PC-3 (cell line): Measurements from ENCODE around the gene NFATC2. TPM values are rescaled to one million over a fixed set of nuclear protein-coding genes. Genes with fewer than 3 reads are reported as not detected.

Experiments used
- ATAC-seq: fragments of 200-7000 bp; cut with Tn5 transposase; 2 replicates; pipeline ENCODE4 v1.9.1; 2020; ENCODE audit warnings: mild to moderate bottlenecking, moderate library complexity
- BruUV-seq: library from RNA; stranded (reverse); fragments of 400-500 nt; replicated peaks from 2 replicates; lab custom pipeline; 2021; lab: Mats Ljungman, UMichigan
- CTCF ChIA-PET: fragments of 300-600 bp; sonication (Branson Sonifier 250); formaldehyde crosslinking; loops from one replicate; lab custom pipeline; 2022; ENCODE audit warnings: antibody characterized with exemption; lab: Charles Lee
- POLR2A ChIA-PET: fragments of 300-600 bp; sonication (Branson Sonifier 250); formaldehyde crosslinking; loops from one replicate; lab custom pipeline; 2022; ENCODE audit warnings: antibody characterized with exemption; ENCODE audit not compliant: unreplicated experiment; lab: Charles Lee
- DNase-seq: peaks from one replicate; pipeline ENCODE4 v3.0.0-alpha.2; 2015
- H2AFZ ChIP-seq: fragments of 300-600 bp; sonication (generic); 2 replicates; pipeline ENCODE4 v1.6.0; 2016; ENCODE audit warnings: antibody characterized with exemption, low read length
- H3F3A ChIP-seq: fragments of 300-600 bp; sonication (generic); one replicate; pipeline ENCODE4 v1.6.0; 2017; ENCODE audit warnings: antibody characterized with exemption, low read length, control low read depth, mild to moderate bottlenecking; ENCODE audit not compliant: unreplicated experiment
- H3K27ac ChIP-seq: fragments of 300-600 bp; sonication (generic); 2 replicates; pipeline ENCODE4 v1.5.1; 2016; ENCODE audit warnings: mild to moderate bottlenecking, low read length
- H3K27me3 ChIP-seq: fragments of 300-600 bp; sonication (generic); 2 replicates; pipeline ENCODE4 v1.6.1; 2016; ENCODE audit warnings: low read length, mixed read lengths
- H3K36me3 ChIP-seq: fragments of 300-600 bp; sonication (generic); 2 replicates; pipeline ENCODE4 v1.6.1; 2016; ENCODE audit warnings: low read depth, mixed run types, low read length, mixed read lengths
- H3K4me1 ChIP-seq: fragments of 300-600 bp; sonication (generic); 2 replicates; pipeline ENCODE4 v1.5.1; 2016; ENCODE audit warnings: low read length; ENCODE audit not compliant: insufficient read depth
- H3K4me2 ChIP-seq: fragments of 300-600 bp; sonication (generic); 2 replicates; pipeline ENCODE4 v1.6.0; 2016; ENCODE audit warnings: low read length
- H3K4me3 ChIP-seq: fragments of 300-600 bp; sonication (generic); 2 replicates; pipeline ENCODE4 v1.5.1; 2016; ENCODE audit warnings: mild to moderate bottlenecking, low read length, mixed read lengths
- H3K79me2 ChIP-seq: fragments of 300-600 bp; sonication (generic); 2 replicates; pipeline ENCODE4 v1.6.1; 2017; ENCODE audit warnings: low read length, mixed read lengths
- H3K9ac ChIP-seq: fragments of 300-600 bp; sonication (generic); 2 replicates; pipeline ENCODE4 v1.6.0; 2016; ENCODE audit warnings: mild to moderate bottlenecking, low read length
- H3K9me2 ChIP-seq: fragments of 300-600 bp; sonication (generic); replicated peaks from 2 replicates; pipeline ENCODE4 v1.6.1; 2016; ENCODE audit warnings: mixed run types, low read length, mixed read lengths
- H3K9me3 ChIP-seq: fragments of 300-600 bp; sonication (generic); 2 replicates; pipeline ENCODE4 v1.6.1; 2016; ENCODE audit warnings: low read length, mixed read lengths
- H4K20me1 ChIP-seq: fragments of 300-600 bp; sonication (generic); 2 replicates; pipeline ENCODE4 v1.6.1; 2016; ENCODE audit warnings: low read length, mixed read lengths
- EZH2 ChIP-seq: fragments of 300-600 bp; sonication (generic); IDR thresholded peaks from one replicate; pipeline ENCODE4 v1.6.1; 2017; ENCODE audit warnings: antibody characterized with exemption, mild to moderate bottlenecking, low read length; ENCODE audit not compliant: unreplicated experiment
- EZH2phosphoT487 ChIP-seq: fragments of 300-600 bp; sonication (generic); IDR thresholded peaks from 2 replicates; pipeline ENCODE4 v1.6.1; 2018; ENCODE audit warnings: mild to moderate bottlenecking, antibody characterized with exemption, low read length, borderline replicate concordance
- intact Hi-C: fragments of 100-400 bp; cut with micrococcal nuclease; formaldehyde crosslinking; loops from 2 replicates; pipeline ENCODE4 v1.9.0; 2023
- total RNA-seq: library from RNA; depleted of rRNA; stranded (reverse); fragments of >200 nt; gene quantifications from 2 replicates; pipeline ENCODE4 v1.2.3, GENCODE V29; 2014
- TF ChIP-seq, protein P1 (sequence below): fragments of 300-600 bp; sonication (generic); conservative IDR thresholded peaks from 2 replicates; pipeline ENCODE4 v1.5.1; 2017; ENCODE audit warnings: antibody characterized with exemption, low read depth, mild to moderate bottlenecking, low read length

The NFATC2 gene
- total RNA-seq, 1 experiment from 2014 or later: 12.9 TPM

DNA sequence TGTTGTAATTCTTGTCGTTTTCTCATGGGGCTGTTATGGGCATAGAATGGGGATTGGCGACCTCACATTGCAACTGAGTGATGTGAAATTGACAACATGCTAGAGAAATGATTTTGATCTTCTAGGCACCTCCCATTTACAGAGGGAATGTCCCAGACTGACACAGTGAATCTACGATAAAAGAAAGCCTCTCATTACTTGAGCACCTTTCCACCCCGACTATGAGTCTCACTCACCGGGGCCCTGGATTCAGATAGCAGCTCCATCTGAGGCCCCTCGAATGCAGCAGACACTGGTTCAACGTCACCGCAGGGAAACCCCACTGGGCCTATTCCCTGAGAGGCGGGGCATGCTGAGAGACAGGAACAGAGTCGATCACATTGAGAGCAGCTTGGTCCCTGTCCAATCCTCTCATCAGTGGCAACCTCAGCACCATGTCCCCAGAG, 49.1 kb downstream of the NFATC2 start:
- Histone ChIP-seq H3K27me3 (no peaks in the 10 kb centered on the region), H2AFZ (no peak overlapping the region), H4K20me1 (no peaks in the 10 kb centered on the region), H3K4me2 (no peak overlapping the region), H3K4me1 (peaks cover 5% of the 10 kb centered on the region), H3K4me3 (no peak overlapping the region), H3K36me3 (no peaks in the 10 kb centered on the region), H3K79me2 (no peaks in the 10 kb centered on the region), H3F3A (no peaks in the 10 kb centered on the region), H3K9me3 (no peaks in the 10 kb centered on the region), H3K27ac (no peak overlapping the region), H3K9ac (no peak overlapping the region), H3K9me2 (no peaks in the 10 kb centered on the region)
- intact Hi-C loops: no loop called here
- DNase-seq: no peak
- no TSS peak for BruUV-seq
- ATAC-seq: no peak
- ChIA-PET POLR2A (no interaction called here), CTCF (no interaction called here)
- no peak for TF ChIP-seq EZH2
- TF ChIP-seq EZH2phosphoT487: no peak
- TF ChIP-seq, protein P1, sequence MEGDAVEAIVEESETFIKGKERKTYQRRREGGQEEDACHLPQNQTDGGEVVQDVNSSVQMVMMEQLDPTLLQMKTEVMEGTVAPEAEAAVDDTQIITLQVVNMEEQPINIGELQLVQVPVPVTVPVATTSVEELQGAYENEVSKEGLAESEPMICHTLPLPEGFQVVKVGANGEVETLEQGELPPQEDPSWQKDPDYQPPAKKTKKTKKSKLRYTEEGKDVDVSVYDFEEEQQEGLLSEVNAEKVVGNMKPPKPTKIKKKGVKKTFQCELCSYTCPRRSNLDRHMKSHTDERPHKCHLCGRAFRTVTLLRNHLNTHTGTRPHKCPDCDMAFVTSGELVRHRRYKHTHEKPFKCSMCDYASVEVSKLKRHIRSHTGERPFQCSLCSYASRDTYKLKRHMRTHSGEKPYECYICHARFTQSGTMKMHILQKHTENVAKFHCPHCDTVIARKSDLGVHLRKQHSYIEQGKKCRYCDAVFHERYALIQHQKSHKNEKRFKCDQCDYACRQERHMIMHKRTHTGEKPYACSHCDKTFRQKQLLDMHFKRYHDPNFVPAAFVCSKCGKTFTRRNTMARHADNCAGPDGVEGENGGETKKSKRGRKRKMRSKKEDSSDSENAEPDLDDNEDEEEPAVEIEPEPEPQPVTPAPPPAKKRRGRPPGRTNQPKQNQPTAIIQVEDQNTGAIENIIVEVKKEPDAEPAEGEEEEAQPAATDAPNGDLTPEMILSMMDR: no peak

DNA sequence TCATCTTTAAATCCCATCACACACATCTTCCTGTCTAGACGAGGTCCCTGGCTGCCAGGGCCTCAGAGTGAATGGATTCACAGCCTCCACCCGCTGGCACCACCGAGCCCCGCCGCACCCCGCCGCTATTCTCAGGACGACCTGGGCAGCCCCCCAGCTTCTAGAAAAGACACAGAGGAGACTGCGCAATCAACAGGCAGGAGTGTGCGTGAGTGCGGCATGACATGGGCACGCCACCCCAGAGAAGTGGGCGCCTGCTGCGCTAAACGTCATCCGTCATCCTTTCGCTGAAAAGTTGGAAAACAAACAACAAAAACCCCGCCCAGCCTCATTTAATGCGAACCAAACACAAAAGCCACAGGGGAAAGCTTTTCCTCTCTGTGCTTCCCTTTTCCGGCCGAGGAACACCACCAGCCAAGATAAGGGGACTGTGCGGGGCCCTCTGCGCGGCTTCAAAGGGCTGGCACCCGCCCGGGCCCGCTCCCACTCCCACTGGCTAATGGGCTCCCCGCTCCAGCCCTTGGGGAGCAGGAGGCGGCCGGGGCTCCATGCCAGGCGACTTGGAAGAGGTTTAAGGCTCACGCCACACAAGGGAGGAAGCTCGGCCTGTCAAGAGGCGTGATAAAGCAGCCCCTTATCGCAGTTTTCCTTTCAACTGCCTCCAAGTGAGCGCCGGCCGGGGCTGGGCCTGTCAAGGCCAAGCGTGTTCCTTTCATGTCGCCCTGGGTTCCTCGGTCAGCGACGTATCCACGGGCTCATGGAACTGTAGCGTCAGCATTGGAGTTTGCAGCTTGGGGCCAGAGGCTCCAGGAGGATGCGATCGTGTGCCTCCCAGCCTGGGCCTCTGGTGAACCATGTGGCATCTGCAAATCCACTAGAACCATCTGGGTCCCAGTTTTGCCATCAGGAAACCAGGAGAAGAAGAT, 50.1 kb downstream of the NFATC2 start:
- Histone ChIP-seq H3K9ac (no peak overlapping the region), H3K4me2 (no peak overlapping the region)
- no peak for ATAC-seq

More for the DNA sequence above, 50.1 kb downstream of the NFATC2 start:
- TF ChIP-seq EZH2phosphoT487 (no peak), EZH2 (no peak)
- TF ChIP-seq, protein P1: no peak
- Histone ChIP-seq H3K79me2 (no peaks in the 10 kb centered on the region), H3K4me3 (no peak overlapping the region), H3K9me3 (no peaks in the 10 kb centered on the region), H3K27me3 (no peaks in the 10 kb centered on the region), H3K27ac (no peak overlapping the region), H3K9me2 (no peaks in the 10 kb centered on the region), H2AFZ (no peak overlapping the region), H3K36me3 (no peaks in the 10 kb centered on the region), H3K4me1 (peaks cover 12% of the 10 kb centered on the region), H3F3A (peaks cover 3% of the 10 kb centered on the region), H4K20me1 (no peaks in the 10 kb centered on the region)
- POLR2A ChIA-PET: no interaction called here
- DNase-seq: no peak
- BruUV-seq: no TSS peak
- intact Hi-C loops: no loop called here
- CTCF ChIA-PET: no interaction called here
